Ramos (cell line): ENCODE data around the gene VAV2.
"Not testable (repeated sequence)": the region's sequence is repeated elsewhere in the genome, so short reads cannot be mapped to it uniquely, and the experiment has no call there.

Experiments used
- in situ Hi-C: fragments of 300-500 bp; cut with MboI; formaldehyde crosslinking; loops from one replicate; pipeline ENCODE4 v1.14.3; 2022; ENCODE audit warnings: low sequenced_read_pairs; ENCODE audit not compliant: unreplicated experiment

Gene VAV2

GRCh38 chr9:133999851-134000265 lies 7.7 kb upstream of the VAV2 start:
- in situ Hi-C loops = loop anchor here (10.0 kb wide), 1 partner anchor 465 kb away; the partner anchor contains the start of gene ADAMTSL2

- in situ Hi-C loops = no loop called here
Observed at GRCh38 chr9:133998915-133999595, 6.9 kb upstream of the VAV2 start.

GRCh38 chr9:133997584-133997983 lies 5.5 kb upstream of the VAV2 start:
- in situ Hi-C loops = no loop called here

- in situ Hi-C loops = no loop called here
Observed at GRCh38 chr9:133996531-133997520, 4.7 kb upstream of the VAV2 start.

- in situ Hi-C loops = no loop called here
Observed at GRCh38 chr9:133995012-133995896, 3.1 kb upstream of the VAV2 start.

GRCh38 chr9:133994353-133995011 lies 2.4 kb upstream of the VAV2 start:
- in situ Hi-C loops = loop anchor here (5.0 kb wide), 1 partner anchor 207 kb away; no protein-coding TSS in a partner anchor

- in situ Hi-C loops = loop anchor here (5.0 kb wide), 1 partner anchor 206 kb away; no protein-coding TSS in a partner anchor
Observed at GRCh38 chr9:133993635-133994253, 1.6 kb upstream of the VAV2 start.

- in situ Hi-C loops = loop anchor here (5.0 kb wide), 1 partner anchor 206 kb away; no protein-coding TSS in a partner anchor
Observed at GRCh38 chr9:133992780-133993634, 883 bp upstream of the VAV2 start.

- in situ Hi-C loops = loop anchor here (5.0 kb wide), 1 partner anchor 204 kb away; no protein-coding TSS in a partner anchor
Observed at GRCh38 chr9:133991214-133991921, 756 bp downstream of the VAV2 start.

- in situ Hi-C loops = loop anchor here (5.0 kb wide), 1 partner anchor 203 kb away; no protein-coding TSS in a partner anchor
Observed at GRCh38 chr9:133990366-133991213, 1.5 kb downstream of the VAV2 start.

GRCh38 chr9:133989625-133990365 lies 2.3 kb downstream of the VAV2 start:
- in situ Hi-C loops = loop anchor here (5.0 kb wide), 1 partner anchor 202 kb away; no protein-coding TSS in a partner anchor

GRCh38 chr9:133988771-133989170 lies 3.4 kb downstream of the VAV2 start:
- in situ Hi-C loops = not testable (repeated sequence)

- in situ Hi-C loops = no loop called here
Observed at GRCh38 chr9:133987946-133988665, 4.0 kb downstream of the VAV2 start.

- in situ Hi-C loops = no loop called here
Observed at GRCh38 chr9:133987446-133987788, 4.7 kb downstream of the VAV2 start.

GRCh38 chr9:133986774-133987445 lies 5.2 kb downstream of the VAV2 start:
- in situ Hi-C loops = no loop called here
